Muscle of leg (tissue), 16 donors: Measurements from ENCODE around the gene SBNO1. TPM values are rescaled to one million over a fixed set of nuclear protein-coding genes. Genes with fewer than 3 reads are reported as not detected.
"Not testable (repeated sequence)": the region's sequence is repeated elsewhere in the genome, so short reads cannot be mapped to it uniquely, and the experiment has no call there.

Experiments used
- DNase-seq: peaks from one replicate; pipeline ENCODE4 v3.0.0; 2013
- H3K27ac ChIP-seq: one replicate; pipeline ENCODE4 v1.5.1; 2013; ENCODE audit warnings: mild to moderate bottlenecking, low read length, control low read depth
- H3K27me3 ChIP-seq: one replicate; pipeline ENCODE4 v1.6.1; 2013; ENCODE audit warnings: low read length; ENCODE audit not compliant: control insufficient read depth, insufficient read depth
- H3K36me3 ChIP-seq: one replicate; pipeline ENCODE4 v1.6.1; 2013; ENCODE audit warnings: low read length; ENCODE audit not compliant: control insufficient read depth, insufficient read depth
- H3K4me1 ChIP-seq: one replicate; pipeline ENCODE4 v1.6.1; 2013; ENCODE audit warnings: low read length; ENCODE audit not compliant: control insufficient read depth, insufficient read depth
- H3K4me3 ChIP-seq: one replicate; pipeline ENCODE4 v1.5.1; 2013; ENCODE audit warnings: low read length, control low read depth
- H3K9me3 ChIP-seq: replicated peaks from 2 replicates; pipeline ENCODE4 v1.6.1; 2013; ENCODE audit warnings: low read depth, low read length; ENCODE audit not compliant: control insufficient read depth
- WGBS: methylation state at CpG from one replicate; pipeline ENCODE4 v1.1.5; 2013; ENCODE audit warnings: missing lambda C conversion rate; ENCODE audit not compliant: insufficient coverage; 5-methylcytosine and 5-hydroxymethylcytosine counted together
- long read RNA-seq, 11 donors: transcript quantifications; one replicate each; lab custom pipeline, GENCODE V29; 2026
- polyA plus RNA-seq, 8 donors: library from polyadenylated mRNA; unstranded; fragments of 120-200 nt; gene quantifications; one replicate each; pipeline versions ENCODE4 v1.2.1 to v1.2.3, GENCODE V29; 2013; ENCODE audit warnings: inconsistent platforms in 1 of 8, low replicate concordance in 1 of 8; ENCODE audit not compliant: insufficient read length in 8 of 8, insufficient read depth in 1 of 8
- total RNA-seq: library from RNA; stranded (reverse); fragments of 120-200 nt; gene quantifications from one replicate; pipeline ENCODE4 v1.2.4, GENCODE V29; 2013

SBNO1 gene
- total RNA-seq: 18.3 TPM
- polyA plus RNA-seq: 10 to 100 TPM in 7 of 8 donors, 1 to 10 TPM in 1; 9.8 to 19.9 (median 16.2) TPM
- long read RNA-seq, donor 1, full-length matches to known transcripts: 1 of 1 reads
- long read RNA-seq, donor 1, partial matches to known transcripts: 0 of 1 reads
- long read RNA-seq, donor 1, other reads (novel, unspliced or antisense): 0 of 1 reads
- long read RNA-seq, donor 2: 0 reads
- long read RNA-seq, donor 3, full-length matches to known transcripts: 1 of 1 reads
- long read RNA-seq, donor 3, partial matches to known transcripts: 0 of 1 reads
- long read RNA-seq, donor 3, other reads (novel, unspliced or antisense): 0 of 1 reads
- long read RNA-seq, donor 4: 0 reads
- long read RNA-seq, donor 5, partial matches to known transcripts: 7 of 7 reads
- long read RNA-seq, donor 5, other reads (novel, unspliced or antisense): 0 of 7 reads
- long read RNA-seq, donor 6: 0 reads
- long read RNA-seq, donor 7, partial matches to known transcripts: 15 of 34 reads
- long read RNA-seq, donor 7, other reads (novel, unspliced or antisense): 19 of 34 reads
- long read RNA-seq, donor 8: 0 reads
- long read RNA-seq, donor 9: 0 reads
- long read RNA-seq, donor 10: 0 reads
- long read RNA-seq, donor 11: 0 reads

- Histone ChIP-seq H3K36me3 (no peaks in the 10 kb centered on the region), H3K9me3 (no peaks in the 10 kb centered on the region), H3K27ac (peak within 1 kb of the TSS; percentile 98), H3K4me1 (peaks cover 15% of the 10 kb centered on the region), H3K4me3 (peak within 1 kb of the TSS; percentile 91), H3K27me3 (no peaks in the 10 kb centered on the region)
- peak; percentile 96 for DNase-seq
- WGBS: 0% methylated on average over 18 of the region's 47 CpGs
Measured at GRCh38 chr12:123364532-123365024, at the start of gene SBNO1. TSS of gene SBNO1 (minus strand) at chr12:123364847. CDS start at chr12:123350441, 14,406 bp downstream.

GRCh38 chr12:123410041-123410412 lies 45.4 kb upstream of the SBNO1 start:
- H3K27ac ChIP-seq: no peak overlapping the region
- 94% methylated on average over 4 of the region's 5 CpGs for WGBS
- peaks cover 37% of the 10 kb centered on the region for H3K36me3 ChIP-seq
- H3K27me3 ChIP-seq: no peaks in the 10 kb centered on the region
- no peak overlapping the region for H3K4me3 ChIP-seq
- no peaks in the 10 kb centered on the region for H3K9me3 ChIP-seq
- no peak for DNase-seq
- no peaks in the 10 kb centered on the region for H3K4me1 ChIP-seq

- not testable (repeated sequence) for H3K27me3 ChIP-seq, H3K27ac ChIP-seq, H3K9me3 ChIP-seq, H3K4me3 ChIP-seq, H3K4me1 ChIP-seq
- peak; percentile 27 for DNase-seq
- 86% methylated on average over 5 of the region's 11 CpGs for WGBS
- peaks cover 42% of the 10 kb centered on the region for H3K36me3 ChIP-seq
Measured at GRCh38 chr12:123409284-123410040, 44.8 kb upstream of the SBNO1 start.

GRCh38 chr12:123408619-123409018 lies 44.0 kb upstream of the SBNO1 start:
- 100% methylated on average over 2 of the region's 7 CpGs for WGBS
- not testable (repeated sequence) for H3K27me3 ChIP-seq, H3K27ac ChIP-seq, H3K9me3 ChIP-seq, H3K4me1 ChIP-seq, DNase-seq, H3K4me3 ChIP-seq
- peaks cover 51% of the 10 kb centered on the region for H3K36me3 ChIP-seq

GRCh38 chr12:123407934-123408333 lies 43.3 kb upstream of the SBNO1 start:
- WGBS: no CpG with 5 or more reads among the region's 15 CpGs
- H3K4me3 ChIP-seq, H3K9me3 ChIP-seq, DNase-seq, H3K4me1 ChIP-seq, H3K27me3 ChIP-seq, H3K27ac ChIP-seq: not testable (repeated sequence)
- peaks cover 57% of the 10 kb centered on the region for H3K36me3 ChIP-seq

GRCh38 chr12:123407269-123407668 lies 42.6 kb upstream of the SBNO1 start:
- not testable (repeated sequence) for H3K27me3 ChIP-seq, H3K27ac ChIP-seq, H3K9me3 ChIP-seq, H3K4me3 ChIP-seq, H3K4me1 ChIP-seq, DNase-seq
- no CpG with 5 or more reads among the region's 15 CpGs for WGBS
- peaks cover 64% of the 10 kb centered on the region for H3K36me3 ChIP-seq

GRCh38 chr12:123404581-123404980 lies 39.9 kb upstream of the SBNO1 start:
- 94% methylated on average over 3 of the region's 9 CpGs for WGBS
- no peak overlapping the region for H3K27ac ChIP-seq

GRCh38 chr12:123401753-123402683 lies 37.4 kb upstream of the SBNO1 start:
- no peak overlapping the region for H3K4me3 ChIP-seq
- 65% methylated on average over 11 of the region's 15 CpGs for WGBS

More at GRCh38 chr12:123404581-123404980, 39.9 kb upstream of the SBNO1 start:
- H3K27me3 ChIP-seq: no peaks in the 10 kb centered on the region
- H3K36me3 ChIP-seq: peaks cover 68% of the 10 kb centered on the region
- H3K4me1 ChIP-seq: peaks cover under 1% of the 10 kb centered on the region
- no peak overlapping the region for H3K4me3 ChIP-seq
- no peaks in the 10 kb centered on the region for H3K9me3 ChIP-seq
- DNase-seq: no peak

GRCh38 chr12:123399255-123399617 lies 34.6 kb upstream of the SBNO1 start:
- H3K27ac ChIP-seq: peak overlapping the region; percentile 65
- WGBS: 71% methylated on average over 2 of the region's 6 CpGs

More at GRCh38 chr12:123401753-123402683, 37.4 kb upstream of the SBNO1 start:
- Histone ChIP-seq H3K9me3 (no peaks in the 10 kb centered on the region), H3K27me3 (no peaks in the 10 kb centered on the region), H3K4me1 (peaks cover 17% of the 10 kb centered on the region), H3K27ac (no peak overlapping the region), H3K36me3 (peaks cover 70% of the 10 kb centered on the region)
- no peak for DNase-seq

More at GRCh38 chr12:123399255-123399617, 34.6 kb upstream of the SBNO1 start:
- Histone ChIP-seq H3K9me3 (no peaks in the 10 kb centered on the region), H3K4me3 (no peak overlapping the region), H3K4me1 (peaks cover 17% of the 10 kb centered on the region), H3K36me3 (peaks cover 68% of the 10 kb centered on the region), H3K27me3 (no peaks in the 10 kb centered on the region)
- no peak for DNase-seq
